GM13976 (cell line): ENCODE measurements around the gene PCDH1.

Experiments
- DNase-seq: peaks from one replicate; pipeline ENCODE4 v3.0.0; 2012; ENCODE audit warnings: low spot score
- CTCF ChIP-seq: IDR thresholded peaks from 2 replicates; pipeline ENCODE4 v1.5.1; 2012; ENCODE audit warnings: borderline replicate concordance, mild to moderate bottlenecking; ENCODE audit not compliant: insufficient read depth; ENCODE audit errors: extremely low read depth, missing control alignments, control extremely low read depth
- in situ Hi-C: fragments of 300-500 bp; cut with MboI; formaldehyde crosslinking; loops from one replicate; pipeline ENCODE4 v1.12.0; 2022; ENCODE audit warnings: low sequenced_read_pairs, mixed read lengths, inconsistent platforms; ENCODE audit not compliant: unreplicated experiment

Gene PCDH1

GRCh38 chr5:141869514-141869913 is 8.7 kb downstream of the PCDH1 start:
- TF ChIP-seq CTCF: no peak
- in situ Hi-C loops: no loop called here
- DNase-seq: no peak

GRCh38 chr5:141869040-141869439 is 9.2 kb downstream of the PCDH1 start:
- in situ Hi-C loops: no loop called here
- TF ChIP-seq CTCF: no peak
- DNase-seq: no peak

- no peak for TF ChIP-seq CTCF
- in situ Hi-C loops: no loop called here
- DNase-seq: no peak
Observed at GRCh38 chr5:141868541-141868940, 9.7 kb downstream of the PCDH1 start.

- TF ChIP-seq CTCF: no peak
- in situ Hi-C loops: no loop called here
- DNase-seq: no peak
Observed at GRCh38 chr5:141867651-141868050, 10.6 kb downstream of the PCDH1 start.

GRCh38 chr5:141867139-141867538 is 11.1 kb downstream of the PCDH1 start:
- in situ Hi-C loops: no loop called here

GRCh38 chr5:141866096-141866495 is 12.1 kb downstream of the PCDH1 start:
- in situ Hi-C loops: no loop called here
- no peak for DNase-seq
- TF ChIP-seq CTCF: no peak

More at GRCh38 chr5:141867139-141867538, 11.1 kb downstream of the PCDH1 start:
- no peak for DNase-seq
- no peak for TF ChIP-seq CTCF

- no peak for TF ChIP-seq CTCF
- in situ Hi-C loops: no loop called here
- DNase-seq: no peak
Observed at GRCh38 chr5:141865406-141865805, 12.8 kb downstream of the PCDH1 start.
